GM21528 (cell line): ENCODE measurements around the gene SCYL2.

Experiments used
- ATAC-seq: cut with Tn5 transposase; IDR thresholded peaks from one replicate; pipeline ENCODE4 v1.9.1; 2021; ENCODE audit warnings: mild to moderate bottlenecking, moderate library complexity; ENCODE audit not compliant: unreplicated experiment, low FRiP score

SCYL2 gene

DNA sequence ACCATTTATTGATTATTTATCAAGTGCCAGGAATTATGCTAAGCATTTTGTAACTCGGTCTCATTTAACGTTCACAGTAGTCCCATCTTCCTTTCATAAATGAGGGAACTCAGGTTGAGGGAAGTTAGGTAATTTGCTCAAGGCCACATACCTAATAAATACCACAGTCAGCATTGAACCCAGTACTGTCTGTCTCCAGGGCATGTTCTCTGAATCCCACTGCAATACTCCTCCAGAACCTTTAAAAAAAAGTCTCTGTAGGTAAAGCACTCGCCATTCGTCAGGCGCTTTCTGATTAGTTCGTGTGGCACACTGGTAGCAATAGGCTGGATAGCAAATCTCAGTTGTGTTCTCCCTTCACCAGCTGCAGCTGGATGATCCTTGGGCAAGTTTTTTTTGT, 104.2 kb downstream of the SCYL2 start:
- ATAC-seq, result no peak

DNA sequence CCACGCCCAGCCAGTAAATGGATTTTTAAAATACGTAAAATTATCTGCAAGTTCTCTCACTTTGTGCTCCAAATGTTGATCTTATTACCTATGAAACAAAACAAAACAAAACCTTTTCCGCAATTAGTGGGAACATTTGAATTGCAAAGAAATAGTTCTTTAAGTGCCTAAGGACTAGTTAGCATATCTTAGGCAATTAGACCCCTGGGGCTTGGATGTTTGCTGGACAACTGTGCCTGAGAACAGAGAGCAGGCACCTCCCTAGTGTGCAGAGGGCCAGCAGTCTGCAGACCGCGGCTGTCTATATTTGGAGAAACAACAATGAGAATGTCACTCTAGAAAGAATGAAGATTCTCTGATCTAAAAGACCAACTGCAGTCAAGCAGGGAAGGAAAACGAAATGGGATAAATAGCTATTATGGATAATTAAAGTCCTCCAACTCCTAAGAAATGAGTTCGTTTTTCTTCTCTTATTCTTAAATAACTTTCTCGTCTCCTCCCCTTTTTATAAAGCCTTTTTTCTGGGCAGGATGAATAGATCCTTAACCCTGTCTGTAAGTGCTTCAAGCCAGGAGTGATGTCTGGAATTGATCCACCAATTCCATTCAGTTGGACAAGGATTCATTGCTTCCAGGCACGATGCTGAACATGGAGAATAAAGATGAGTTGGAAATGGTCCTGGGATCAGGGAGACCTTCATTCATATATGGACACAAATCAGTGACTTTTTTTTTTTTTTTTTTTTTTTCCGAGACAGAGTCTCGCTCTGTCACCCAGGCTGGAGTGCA, 106.1 kb downstream of the SCYL2 start:
- ATAC-seq, result no peak

DNA sequence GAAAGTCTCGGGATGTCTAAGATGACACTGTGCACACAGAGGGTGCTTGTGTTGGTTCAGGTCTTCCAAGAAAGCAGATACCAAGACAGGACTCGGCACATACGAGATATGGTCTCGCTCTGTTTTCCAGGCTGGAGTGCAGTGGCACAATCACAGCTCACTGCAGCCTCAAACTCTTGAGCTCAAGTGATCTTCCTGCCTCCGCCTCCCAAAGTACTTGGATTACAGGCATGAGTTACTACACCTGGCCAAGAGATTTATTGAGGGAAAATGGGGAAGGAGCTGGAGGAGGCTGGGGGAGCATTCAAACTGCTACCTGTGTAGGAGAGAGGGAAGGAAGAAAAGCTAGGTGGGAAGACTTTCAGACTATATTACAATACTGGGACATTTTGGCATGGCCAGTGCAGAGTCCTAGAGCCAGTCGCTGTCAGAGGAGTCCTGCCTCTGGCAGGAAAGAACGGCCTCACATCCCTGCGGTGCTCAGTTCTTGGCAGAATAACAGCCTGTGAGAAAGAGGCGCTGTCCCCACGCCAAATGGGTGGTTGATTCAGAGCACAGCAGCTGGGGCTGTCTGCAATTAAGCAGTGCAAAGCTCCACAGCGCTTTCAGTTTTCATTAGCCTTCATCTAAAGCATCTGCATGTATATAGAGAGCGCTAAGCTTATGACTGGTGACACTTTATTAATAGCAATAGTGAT, 108.2 kb downstream of the SCYL2 start:
- ATAC-seq, result no peak

DNA sequence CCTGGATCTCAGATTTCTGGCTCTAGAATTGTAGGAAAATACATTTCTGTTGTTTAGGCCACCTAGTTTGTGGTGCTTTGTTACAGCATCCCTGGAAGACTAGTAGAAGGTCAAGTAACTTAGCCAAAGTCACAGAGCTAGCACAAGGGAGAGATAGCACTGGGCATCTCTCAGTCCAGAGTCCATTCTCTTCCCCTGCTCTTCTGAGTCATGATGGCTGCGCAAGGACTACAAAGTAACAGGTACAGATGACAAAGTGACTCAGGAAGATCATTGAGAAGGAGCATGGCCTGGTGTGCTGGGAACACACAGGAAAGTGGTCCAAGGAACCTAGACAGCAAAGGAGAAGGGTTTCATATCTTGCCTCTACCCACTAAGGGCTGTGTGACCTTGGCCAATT, 109.2 kb downstream of the SCYL2 start:
- no peak for ATAC-seq

DNA sequence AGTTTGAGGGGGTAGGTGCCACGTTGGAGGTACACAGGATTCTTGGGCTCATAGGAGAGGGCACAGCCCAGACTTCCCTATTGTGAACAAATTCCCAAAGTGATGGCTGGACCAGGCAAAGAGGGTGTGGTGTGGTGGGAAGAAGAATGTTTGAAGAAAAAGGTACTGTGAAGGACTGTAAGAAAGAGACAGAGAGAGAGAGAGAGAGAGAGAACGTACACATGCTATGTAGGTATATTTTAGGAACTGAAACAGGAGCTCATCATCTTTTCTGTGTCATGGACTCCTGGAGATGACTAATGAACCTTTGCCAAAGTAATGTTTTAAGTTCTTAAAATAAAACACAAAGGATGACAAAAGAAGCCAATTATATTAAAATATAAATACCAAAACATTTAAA, 114.4 kb downstream of the SCYL2 start:
- ATAC-seq, result no peak

DNA sequence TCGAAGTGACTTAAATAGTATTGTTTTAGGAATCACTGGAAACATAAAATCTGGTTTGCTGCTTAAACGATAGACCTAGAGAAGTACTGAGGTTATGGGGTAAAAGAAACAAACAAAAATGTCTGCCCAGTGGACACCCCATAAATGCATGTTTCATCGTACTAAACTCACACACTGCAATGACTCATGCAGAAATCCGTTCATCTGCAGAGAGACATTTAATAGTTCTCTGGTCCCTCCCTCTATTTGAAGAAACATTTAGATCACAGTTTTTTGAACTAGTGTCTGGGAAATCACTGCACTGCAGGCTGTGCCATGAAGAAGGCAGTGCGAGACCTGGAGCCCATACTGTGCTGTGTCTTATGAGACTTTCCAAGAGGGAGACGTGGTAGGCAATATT, 115.4 kb downstream of the SCYL2 start:
- ATAC-seq, result no peak

DNA sequence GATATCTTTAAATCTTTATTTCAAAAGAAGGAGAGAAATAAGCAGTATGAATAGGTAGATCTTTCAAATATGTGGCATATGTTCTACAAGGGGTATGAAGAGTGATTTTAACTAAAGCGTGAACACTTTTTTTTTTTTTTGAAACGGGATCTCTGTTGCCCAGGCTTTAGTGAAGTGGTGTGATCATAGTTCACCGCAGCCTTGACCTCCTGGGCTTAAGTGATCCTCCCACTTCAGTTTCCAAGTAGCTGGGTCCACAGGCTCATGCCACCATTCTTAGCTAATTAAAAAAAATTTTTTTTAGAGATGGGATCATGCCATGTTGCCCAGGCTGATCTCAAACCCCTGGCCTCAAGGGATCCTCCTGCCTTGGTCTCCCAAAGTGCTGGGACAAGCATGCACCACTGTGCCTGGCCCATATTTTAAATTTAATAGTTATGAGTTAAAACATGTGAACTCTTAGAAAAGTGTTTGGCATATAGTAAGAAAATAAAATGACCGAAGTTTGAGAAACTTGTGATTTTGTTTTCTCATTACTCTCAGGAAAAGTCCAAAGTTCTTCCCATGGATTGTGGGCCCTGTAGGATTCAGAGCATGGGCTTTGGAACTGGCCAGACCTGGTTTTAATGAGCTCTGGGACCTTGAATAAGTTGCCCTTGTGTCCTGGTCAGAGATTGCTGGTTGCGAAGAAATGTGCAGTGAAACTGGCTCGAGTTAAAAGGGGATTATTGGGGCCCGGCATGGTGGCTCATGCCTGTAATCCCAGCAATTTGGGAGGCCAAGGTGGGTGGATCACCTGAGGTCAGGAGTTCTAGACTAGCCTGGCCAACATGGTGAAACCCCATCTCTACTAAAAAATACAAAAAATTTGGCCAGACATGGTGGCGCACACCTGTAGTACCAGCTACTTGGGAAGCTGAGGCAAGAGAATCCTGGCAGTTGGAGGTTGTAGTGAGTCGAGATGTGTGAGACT, 116.9 kb downstream of the SCYL2 start:
- no peak for ATAC-seq

DNA sequence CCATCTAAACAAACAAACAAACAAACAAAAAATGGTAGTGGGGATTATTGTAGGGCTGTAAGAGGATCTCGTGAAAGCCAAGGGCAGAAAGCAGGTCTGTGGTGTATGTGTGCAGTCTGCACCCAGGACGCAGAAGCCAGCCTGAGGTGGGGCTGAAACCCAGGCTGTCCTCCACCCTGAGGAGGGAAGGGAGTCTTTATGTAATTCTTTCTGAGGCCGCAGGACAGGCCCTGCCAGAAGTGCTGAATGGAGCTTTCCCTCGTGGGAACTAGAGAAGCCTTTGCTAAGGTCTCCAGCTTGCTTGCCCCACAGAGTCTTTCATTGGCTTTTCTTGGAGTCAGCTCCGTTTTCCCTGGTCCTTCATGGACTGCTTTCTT, 117.6 kb downstream of the SCYL2 start:
- no peak for ATAC-seq

DNA sequence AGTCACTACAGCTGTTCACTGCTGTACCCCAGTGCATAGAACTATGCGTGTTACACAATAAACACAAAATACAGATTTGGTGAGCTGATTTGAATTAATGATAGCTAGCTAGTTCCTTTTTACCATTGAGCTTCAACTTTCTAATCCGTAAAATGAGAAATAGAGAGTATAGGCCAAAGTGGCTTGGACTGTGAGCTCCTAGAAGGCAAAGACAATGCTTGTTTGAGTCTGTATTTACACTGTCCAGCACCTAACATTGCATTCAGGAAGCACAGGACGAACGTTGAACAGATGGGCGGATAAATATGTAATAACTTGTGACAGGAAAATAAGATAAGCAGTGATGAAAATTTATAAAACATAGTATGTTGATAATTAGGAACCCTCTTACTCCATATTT, 121.4 kb downstream of the SCYL2 start:
- no peak for ATAC-seq
